Lung (tissue), 12 donors: ENCODE data around the gene ZXDC. TPM values are rescaled to one million over a fixed set of nuclear protein-coding genes. Genes with fewer than 3 reads are reported as not detected.

Experiments used
- ATAC-seq: fragments of 200-7000 bp; cut with Tn5 transposase; one replicate; pipeline ENCODE4 v1.9.1; 2020; ENCODE audit warnings: moderate number of reproducible peaks; ENCODE audit not compliant: insufficient read depth, low FRiP score
- DNase-seq, 3 donors: peaks; one replicate each; pipeline ENCODE4 v3.0.0-alpha.2; 2013 to 2017
- H3K27ac ChIP-seq, 2 donors: one replicate each; pipeline ENCODE4 v1.5.1; 2013; ENCODE audit warnings: mild to moderate bottlenecking in 2 of 2, moderate library complexity in 2 of 2, control low read depth in 1 of 2, inconsistent platforms in 1 of 2, low read depth in 1 of 2, low read length in 1 of 2
- H3K27me3 ChIP-seq, 3 donors: one replicate each; pipeline ENCODE4 v1.5.1; 2013; ENCODE audit warnings: low read length in 2 of 3; ENCODE audit not compliant: control insufficient read depth in 3 of 3, insufficient read depth in 3 of 3
- H3K36me3 ChIP-seq, 4 donors: one replicate each; pipeline ENCODE4 v1.5.1; 2013; ENCODE audit warnings: low read length in 4 of 4, mild to moderate bottlenecking in 1 of 4, moderate library complexity in 1 of 4; ENCODE audit not compliant: control insufficient read depth in 4 of 4, insufficient read depth in 4 of 4
- H3K4me1 ChIP-seq, 5 donors: one replicate each; pipeline ENCODE4 v1.5.1; 2013; ENCODE audit warnings: low read length in 5 of 5, mild to moderate bottlenecking in 2 of 5, moderate library complexity in 1 of 5; ENCODE audit not compliant: control insufficient read depth in 5 of 5, insufficient read depth in 5 of 5
- H3K4me3 ChIP-seq: one replicate; pipeline ENCODE4 v1.5.1; 2013; ENCODE audit warnings: mild to moderate bottlenecking, control low read depth, moderate library complexity
- H3K9ac ChIP-seq, 2 donors: one replicate each; pipeline ENCODE4 v1.5.1; 2013; ENCODE audit warnings: low read length in 2 of 2, control low read depth in 1 of 2; ENCODE audit not compliant: insufficient read depth in 1 of 2
- H3K9me3 ChIP-seq, 4 donors: one replicate each; pipeline ENCODE4 v1.5.1; 2013; ENCODE audit warnings: low read length in 3 of 4, mild to moderate bottlenecking in 1 of 4, moderate library complexity in 1 of 4; ENCODE audit not compliant: control insufficient read depth in 4 of 4, insufficient read depth in 3 of 4
- WGBS, 2 donors: extraction: QIAGEN DNeasy Blood & Tissue Kit; methylation state at CpG; one replicate each; pipeline ENCODE4 v1.1.7; 2013; 5-methylcytosine and 5-hydroxymethylcytosine counted together
- polyA plus RNA-seq, 2 donors: library from polyadenylated mRNA; stranded (reverse); fragments of 200-250 nt; gene quantifications; one replicate each; pipeline ENCODE4 v1.2.1, GENCODE V29; 2013
- total RNA-seq, 2 donors: library from RNA; depleted of rRNA in 1 of 2; stranded (reverse); fragments of >200 nt in 1 of 2; gene quantifications; one replicate each; pipeline ENCODE4 v1.2.1, GENCODE V29; 2014 to 2021
- TF ChIP-seq, protein P1 (sequence below): IDR thresholded peaks from 2 replicates; pipeline ENCODE4 v1.5.1; 2012; ENCODE audit warnings: mild to moderate bottlenecking; ENCODE audit errors: control extremely low read depth, extremely low read depth
- donor health status: control.
- donor health status: control.
- donor health status: Bipolar disorder and iron deficiency.
- donor health status: healthy.
- donor health status: DM: yes; HTN: yes; CAD: no.

Gene ZXDC
- total and polyA plus RNA-seq, 4 donors: 12.9 to 49.5 (median 29.8) TPM

DNA sequence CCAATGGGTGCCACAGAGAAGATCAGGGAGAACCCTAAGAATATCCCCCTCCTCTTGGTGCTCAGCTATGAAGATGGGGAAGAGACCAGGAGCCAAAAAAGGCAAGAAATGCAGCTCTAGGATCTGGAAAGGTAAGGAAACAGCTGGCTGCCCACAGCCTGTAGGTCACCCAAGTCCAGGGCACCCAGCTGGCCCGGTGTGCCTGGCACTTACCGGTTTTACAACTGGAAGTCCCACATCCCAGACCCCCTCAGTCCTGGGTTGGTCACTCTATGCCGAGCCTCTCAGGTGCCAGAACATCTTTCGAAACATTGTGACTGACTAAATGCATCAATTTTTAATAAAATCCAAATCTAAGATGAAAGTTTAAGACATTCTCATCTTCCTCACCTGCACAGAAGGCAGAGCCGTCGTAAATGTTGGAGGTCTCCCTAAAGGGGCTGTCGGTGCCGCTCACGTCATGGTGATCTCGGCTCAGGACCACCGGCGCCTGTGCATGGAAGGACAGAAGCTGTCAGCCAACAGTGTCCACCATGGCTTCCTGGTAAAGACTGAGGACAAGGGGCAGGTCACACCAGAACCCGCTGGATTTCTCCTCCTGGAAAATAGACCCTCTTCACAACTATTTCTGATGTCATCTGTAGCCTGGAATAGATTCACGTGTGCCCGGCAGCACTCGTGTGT, 13.3 kb upstream of the ZXDC start:
- Histone ChIP-seq H3K9me3 (no peaks in the 10 kb centered on the region), H3K4me3 (no peak overlapping the region), H3K4me1 (peaks cover 0 to 9% (median 0%) of the 10 kb centered on the region in 5 donors), H3K9ac (no peak overlapping the region), H3K27me3 (peaks cover 0 to 2% (median 0%) of the 10 kb centered on the region in 3 donors), H3K36me3 (no peaks in the 10 kb centered on the region), H3K27ac (no peak overlapping the region)
- no peak for DNase-seq
- TF ChIP-seq, protein P1, sequence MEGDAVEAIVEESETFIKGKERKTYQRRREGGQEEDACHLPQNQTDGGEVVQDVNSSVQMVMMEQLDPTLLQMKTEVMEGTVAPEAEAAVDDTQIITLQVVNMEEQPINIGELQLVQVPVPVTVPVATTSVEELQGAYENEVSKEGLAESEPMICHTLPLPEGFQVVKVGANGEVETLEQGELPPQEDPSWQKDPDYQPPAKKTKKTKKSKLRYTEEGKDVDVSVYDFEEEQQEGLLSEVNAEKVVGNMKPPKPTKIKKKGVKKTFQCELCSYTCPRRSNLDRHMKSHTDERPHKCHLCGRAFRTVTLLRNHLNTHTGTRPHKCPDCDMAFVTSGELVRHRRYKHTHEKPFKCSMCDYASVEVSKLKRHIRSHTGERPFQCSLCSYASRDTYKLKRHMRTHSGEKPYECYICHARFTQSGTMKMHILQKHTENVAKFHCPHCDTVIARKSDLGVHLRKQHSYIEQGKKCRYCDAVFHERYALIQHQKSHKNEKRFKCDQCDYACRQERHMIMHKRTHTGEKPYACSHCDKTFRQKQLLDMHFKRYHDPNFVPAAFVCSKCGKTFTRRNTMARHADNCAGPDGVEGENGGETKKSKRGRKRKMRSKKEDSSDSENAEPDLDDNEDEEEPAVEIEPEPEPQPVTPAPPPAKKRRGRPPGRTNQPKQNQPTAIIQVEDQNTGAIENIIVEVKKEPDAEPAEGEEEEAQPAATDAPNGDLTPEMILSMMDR: no peak
- 93 to 95% methylated on average over 16 of the region's 16 CpGs for WGBS, 2 donors
- no peak for ATAC-seq

DNA sequence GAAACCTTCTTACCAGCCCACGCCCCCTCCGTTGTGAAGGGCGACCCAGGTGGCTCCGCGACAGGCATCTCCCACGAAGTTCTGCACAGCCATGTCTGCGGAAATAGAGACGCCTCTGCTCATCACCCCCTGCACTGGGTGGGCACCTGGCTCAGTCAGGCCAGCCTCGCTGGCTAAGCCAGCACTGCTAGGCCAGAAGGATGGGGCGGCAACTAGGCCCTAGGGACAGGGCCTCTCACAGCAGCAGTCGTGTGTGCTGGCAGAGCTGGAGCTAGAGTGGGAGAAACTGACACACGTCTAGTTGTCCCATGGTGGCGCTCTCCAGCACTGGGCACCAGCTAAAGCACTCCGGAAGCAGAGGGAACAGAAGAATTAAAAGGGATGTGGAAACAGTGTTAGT, 12.5 kb upstream of the ZXDC start:
- Histone ChIP-seq H3K4me1 (peaks cover 0 to 9% (median 0%) of the 10 kb centered on the region in 5 donors), H3K27me3 (peaks cover 0 to 2% (median 0%) of the 10 kb centered on the region in 3 donors), H3K9me3 (no peaks in the 10 kb centered on the region), H3K27ac (no peak overlapping the region), H3K4me3 (no peak overlapping the region), H3K9ac (no peak overlapping the region), H3K36me3 (no peaks in the 10 kb centered on the region)
- DNase-seq: no peak
- TF ChIP-seq, protein P1: no peak
- 89 to 91% methylated on average over 14 of the region's 14 CpGs for WGBS, 2 donors
- no peak for ATAC-seq

DNA sequence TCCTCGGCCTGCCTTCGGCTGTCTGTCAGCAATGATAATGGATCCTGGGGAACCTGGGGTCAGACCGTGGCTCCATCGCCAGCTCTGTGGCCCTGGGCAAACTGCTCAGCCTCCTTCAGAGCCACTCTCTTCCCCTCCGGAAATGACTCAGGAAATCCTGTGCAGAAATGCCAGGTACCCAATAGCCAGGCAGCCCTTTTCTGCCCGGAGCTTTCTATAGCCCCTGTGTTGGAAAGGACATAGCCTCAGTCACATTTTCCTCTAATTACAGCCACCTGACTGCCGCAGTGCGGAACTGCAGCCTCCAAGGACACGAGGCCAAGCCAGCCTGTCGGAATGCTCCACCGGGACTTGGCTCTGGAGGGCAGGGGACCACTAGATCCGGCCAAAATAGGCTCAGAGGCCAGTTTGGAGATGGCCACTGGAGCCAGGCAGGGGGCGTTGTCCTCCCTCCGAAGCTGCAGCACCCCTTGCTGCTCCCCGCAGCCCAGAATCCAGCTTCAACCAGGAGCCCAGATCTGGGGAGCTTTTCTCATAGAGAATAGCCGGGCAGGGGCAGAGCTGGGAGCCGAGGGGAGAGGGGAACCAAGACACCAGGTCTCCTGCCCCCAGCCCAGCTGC, 11.6 kb upstream of the ZXDC start:
- H3K36me3 ChIP-seq: no peaks in the 10 kb centered on the region
- no peak for ATAC-seq
- H3K9me3 ChIP-seq: no peaks in the 10 kb centered on the region
- no peak overlapping the region for H3K27ac ChIP-seq
- no peak overlapping the region for H3K9ac ChIP-seq
- H3K4me3 ChIP-seq: no peak overlapping the region
- peaks cover 0 to 9% (median 0%) of the 10 kb centered on the region in 5 donors for H3K4me1 ChIP-seq
- DNase-seq: peak in 2 of 3 donors; percentile 14 to 29
- WGBS, 2 donors: 36 to 49% methylated on average over 17 of the region's 17 CpGs
- H3K27me3 ChIP-seq: peaks cover 0 to 2% (median 0%) of the 10 kb centered on the region in 3 donors
- TF ChIP-seq, protein P1: no peak
